ENCODE data around the gene UBXN7. TPM values are rescaled to one million over a fixed set of nuclear protein-coding genes. Genes with fewer than 3 reads are reported as not detected.

Gene UBXN7
- total and polyA plus RNA-seq, 2 of the 13 experiments (the other 11 are each of a cell fraction or from before 2014, with no cell fraction given): 12.5 to 15.9 TPM

DNA sequence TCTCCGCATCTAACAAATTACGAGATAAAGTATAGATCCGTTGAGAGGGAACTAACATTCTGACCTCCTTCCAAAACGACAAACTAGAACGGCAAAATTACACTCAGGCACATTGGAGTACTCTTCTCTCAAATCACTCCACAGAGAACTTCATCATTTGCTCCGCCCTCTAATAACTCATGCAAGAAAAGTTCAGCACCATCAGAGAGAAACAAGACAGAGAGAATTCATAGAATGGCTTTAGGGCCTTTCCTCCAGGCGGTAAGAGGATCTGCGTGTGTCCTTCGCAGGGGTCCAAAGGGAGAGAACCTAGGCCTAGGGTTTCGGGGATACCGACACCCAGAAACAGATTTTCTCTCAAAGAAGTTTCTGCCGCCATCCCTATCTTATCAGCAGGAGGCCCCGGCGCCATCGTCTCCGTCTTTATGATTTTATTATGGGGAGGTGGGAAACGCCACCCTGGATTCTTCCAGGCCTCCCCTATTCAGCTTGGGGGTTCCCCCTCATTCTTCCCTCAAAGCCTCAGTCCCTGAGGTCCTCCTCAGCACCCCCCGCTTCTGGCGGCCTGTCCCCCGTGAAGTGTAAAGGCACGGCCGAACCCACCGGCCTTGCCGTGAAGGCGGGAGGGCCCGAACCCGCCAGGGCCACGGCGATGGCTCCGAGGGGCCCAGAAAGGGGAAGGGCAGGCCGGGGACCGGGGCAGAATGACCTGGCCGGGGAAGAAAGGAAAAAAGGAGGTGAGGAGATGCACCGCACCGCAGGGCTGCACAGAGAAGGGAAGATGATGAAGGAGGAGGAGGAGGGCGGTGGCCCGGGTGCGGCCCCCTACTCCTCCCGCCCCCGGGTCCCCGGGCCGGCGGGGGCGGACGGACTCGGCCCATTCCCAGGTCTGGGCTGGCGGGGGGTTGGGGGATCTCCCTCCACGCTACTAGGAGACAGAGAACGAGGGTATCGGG lies 768 bp downstream of the UBXN7 start (continued):
- peak; percentile 60; the same call in 1 of the 2 replicates for TF ChIP-seq UBTF (CRISPR knock-in tag; IDR thresholded peaks at IDR 0.05)
- no peak for TF ChIP-seq ZNF468 (CRISPR knock-in tag; IDR thresholded peaks at IDR 0.05)
- no peak for TF ChIP-seq ZNF784 (CRISPR knock-in tag; IDR thresholded peaks at IDR 0.05; ENCODE audit: borderline replicate concordance)
- TF ChIP-seq ZNF556 (CRISPR knock-in tag; IDR thresholded peaks at IDR 0.05; ENCODE audit: borderline replicate concordance): no peak
- no peak for TF ChIP-seq STAT6 (CRISPR knock-in tag; IDR thresholded peaks at IDR 0.05; ENCODE audit: borderline replicate concordance)
- TF ChIP-seq SNAPC4 (CRISPR knock-in tag; IDR thresholded peaks at IDR 0.05): peak; percentile 56
- TF ChIP-seq PRDM10 (CRISPR knock-in tag; IDR thresholded peaks at IDR 0.05; ENCODE audit: low read depth): no peak
- TF ChIP-seq ZNF282 (IDR thresholded peaks at IDR 0.05; ENCODE audit: partially characterized antibody): no peak
- no peak for TF ChIP-seq MXI1 (IDR thresholded peaks at IDR 0.05; ENCODE audit: borderline replicate concordance, low read depth, low read length)
- 0 out of 2 replicates have a peak, but pooled peaks have one; percentile 4 for TF ChIP-seq REPIN1 (CRISPR knock-in tag; IDR thresholded peaks at IDR 0.05; ENCODE audit: borderline replicate concordance, low read depth)
